HCT116 (cell line): Measurements from ENCODE around the gene SEPHS2. TPM values are rescaled to one million over a fixed set of nuclear protein-coding genes. Genes with fewer than 3 reads are reported as not detected.

Experiments
- total RNA-seq: library from RNA; stranded (reverse); gene quantifications from one replicate; pipeline ENCODE4 v1.2.1, GENCODE V29; 2021; ENCODE audit not compliant: unreplicated experiment

The SEPHS2 gene
- total RNA-seq, 1 experiment from 2014 or later, result 51.3 TPM

Other genes with a start within 250 kb of the SEPHS2 start
- gene SULT1A3, start 246.6 kb downstream of the SEPHS2 start, total RNA-seq, result 23.5 TPM
- 9.1 TPM for gene NPIPB13, start 197.4 kb downstream of the SEPHS2 start, total RNA-seq
- 51.8 TPM for gene CD2BP2, start 90.6 kb downstream of the SEPHS2 start, total RNA-seq
- gene TBC1D10B, start 75.4 kb downstream of the SEPHS2 start, total RNA-seq, result 49.2 TPM
- gene MYL11, start 71.1 kb downstream of the SEPHS2 start, total RNA-seq, result not detected
- 3.4 TPM for gene SEPTIN1, start 63.3 kb downstream of the SEPHS2 start, total RNA-seq
- gene ZNF48, start 50.5 kb downstream of the SEPHS2 start, total RNA-seq, result 17.9 TPM
- gene ZNF771, start 38.3 kb downstream of the SEPHS2 start, total RNA-seq, result 11.0 TPM
- gene DCTPP1, start 15.8 kb downstream of the SEPHS2 start, total RNA-seq, result 125 TPM
- gene ITGAL, start 26.9 kb upstream of the SEPHS2 start, total RNA-seq, result 1.4 TPM
- 48.8 TPM for gene ZNF768, start 80.7 kb upstream of the SEPHS2 start, total RNA-seq
- gene ZNF747, start 89.0 kb upstream of the SEPHS2 start, total RNA-seq, result 2.1 TPM
- 9.1 TPM for gene ZNF764, start 112.5 kb upstream of the SEPHS2 start, total RNA-seq
- gene ZNF688, start 125.8 kb upstream of the SEPHS2 start, total RNA-seq, result 3.6 TPM
- gene ZNF785, start 139.8 kb upstream of the SEPHS2 start, total RNA-seq, result 0.15 TPM
- 10.3 TPM for gene ZNF689, start 164.5 kb upstream of the SEPHS2 start, total RNA-seq
- 56.2 TPM for gene PRR14, start 205.1 kb upstream of the SEPHS2 start, total RNA-seq
- 65.3 TPM for gene FBRS, start 212.6 kb upstream of the SEPHS2 start, total RNA-seq